ENCODE data around the gene DYNLL1.
"Not testable (repeated sequence)": the region's sequence is repeated elsewhere in the genome, so short reads cannot be mapped to it uniquely, and the experiment has no call there.

DYNLL1 gene

DNA sequence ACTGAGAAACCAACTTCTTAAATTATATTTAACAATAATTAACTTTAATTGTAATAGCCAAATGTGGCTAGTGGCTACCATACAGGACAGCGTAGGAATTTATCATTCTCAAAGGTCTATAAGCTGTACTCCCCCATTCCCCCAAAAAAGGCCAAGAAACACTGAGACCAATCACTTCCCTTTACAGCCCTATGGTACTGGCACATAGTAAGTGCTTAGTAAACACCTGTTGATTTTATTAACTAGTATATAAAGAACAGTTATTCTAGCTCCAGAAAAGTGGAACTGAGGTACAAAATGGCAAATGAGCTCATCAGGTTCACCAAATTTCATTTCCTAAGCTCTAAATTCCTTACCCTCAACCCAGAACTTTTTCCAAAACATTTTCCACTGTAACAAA, 20.3 kb upstream of the DYNLL1 start:
- no peak for DNase-seq

GRCh38 chr12:120479458-120479857, 16.5 kb upstream of the DYNLL1 start:
- no peak for DNase-seq

DNA sequence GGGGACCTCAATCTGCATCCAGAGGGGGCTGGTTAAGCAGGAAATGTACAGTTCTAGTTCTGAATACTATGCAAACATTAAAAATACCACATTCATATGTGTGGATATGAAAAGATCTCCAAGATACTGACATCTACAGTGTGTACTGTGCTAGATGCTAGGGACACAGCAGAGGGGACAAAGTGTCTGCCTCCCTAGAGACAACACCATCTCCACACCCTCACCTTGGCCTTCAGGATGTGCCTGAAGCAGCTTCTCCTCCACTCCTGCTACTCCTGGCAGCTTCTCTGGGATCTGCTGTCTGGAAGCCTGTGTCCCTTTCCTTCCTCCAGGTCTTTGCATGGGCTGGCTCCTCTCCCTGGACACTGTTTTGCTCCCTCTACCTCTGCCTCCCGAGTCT, 15.7 kb upstream of the DYNLL1 start:
- DNase-seq: no peak

- no peak for DNase-seq
These were observed 14.7 kb upstream of the DYNLL1 start for GRCh38 chr12:120481022-120481767.

DNA sequence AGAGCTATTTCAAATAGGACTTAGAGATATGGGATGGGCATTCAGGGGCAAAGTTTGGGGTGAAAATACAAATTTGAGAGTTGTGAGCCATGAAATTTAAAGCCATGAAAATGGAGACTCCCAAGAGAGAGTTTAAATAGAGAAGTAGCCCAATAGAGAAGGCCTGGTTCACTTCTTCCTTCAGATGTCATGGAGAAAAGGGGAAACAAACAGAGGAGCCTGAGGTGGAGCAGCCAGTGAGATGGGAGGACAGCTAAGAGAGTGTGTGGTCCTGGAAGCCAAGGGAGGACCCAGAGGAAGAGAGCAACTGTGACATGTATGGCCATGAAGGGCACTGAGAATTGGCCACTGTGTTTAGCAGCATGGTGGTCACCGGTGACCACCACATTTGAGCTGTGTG, 12.3 kb upstream of the DYNLL1 start:
- no peak for DNase-seq

DNA sequence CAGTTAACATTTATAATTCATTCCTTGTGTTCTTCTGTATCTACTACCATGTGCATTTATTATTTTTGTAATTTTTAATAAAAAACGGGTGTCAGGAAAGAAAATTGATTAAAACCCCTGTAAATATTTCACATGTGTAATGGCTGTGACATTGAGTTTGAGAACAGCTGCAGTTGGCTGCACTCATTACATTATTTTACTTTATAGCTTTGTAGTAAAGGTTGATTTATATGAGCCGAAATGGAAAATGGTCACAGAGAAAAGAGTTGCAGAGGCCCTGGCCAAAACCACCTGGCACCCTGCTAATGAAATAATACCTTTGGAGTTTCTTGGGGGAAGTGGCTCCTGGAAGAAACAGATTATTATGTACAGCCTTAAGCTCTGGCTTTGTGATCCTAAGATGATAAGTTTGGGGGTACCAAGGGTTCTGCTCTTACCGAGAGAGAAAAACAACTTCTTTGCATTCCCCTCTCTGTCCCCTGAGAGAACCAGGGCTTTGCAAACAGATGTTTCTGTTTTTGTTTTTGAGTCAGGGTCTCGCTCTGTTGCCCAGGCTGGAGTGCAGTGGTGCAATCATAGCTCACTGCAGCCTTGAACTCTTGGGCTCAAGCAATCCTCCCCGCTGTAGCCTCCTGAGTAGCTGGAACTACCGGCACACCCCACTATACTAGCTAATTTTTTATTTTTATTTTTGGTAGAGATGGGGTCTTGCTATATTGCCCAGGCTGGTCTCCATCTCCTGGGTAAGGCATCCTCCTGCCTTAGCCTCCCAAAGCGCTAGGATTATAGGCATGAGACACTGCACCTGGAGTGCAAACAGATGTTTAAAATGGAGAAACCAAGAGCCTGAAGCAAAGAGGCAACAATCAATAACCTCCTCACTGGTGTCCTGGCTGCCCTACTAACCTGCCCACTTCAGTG, 9.7 kb upstream of the DYNLL1 start:
- no peak for DNase-seq

DNA sequence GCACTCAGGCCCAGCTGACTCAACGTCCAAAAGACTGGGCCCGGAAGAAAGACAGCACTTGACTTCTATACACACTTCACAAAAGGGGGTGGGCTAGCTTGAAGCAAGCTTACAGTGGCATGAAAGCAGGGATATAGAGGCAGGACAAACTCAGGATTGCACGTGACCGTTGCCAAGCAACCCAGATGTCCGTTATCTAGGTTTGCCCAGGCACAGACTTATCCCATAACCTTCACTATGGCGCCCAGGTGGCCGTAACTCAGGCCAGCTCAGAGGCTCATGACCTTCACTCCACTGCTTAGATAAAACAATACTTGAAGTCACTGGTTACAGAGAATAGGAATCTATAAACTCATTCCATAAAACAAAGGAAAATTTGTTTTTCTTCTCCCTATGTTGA, 8.4 kb upstream of the DYNLL1 start:
- DNase-seq: not testable (repeated sequence)

DNA sequence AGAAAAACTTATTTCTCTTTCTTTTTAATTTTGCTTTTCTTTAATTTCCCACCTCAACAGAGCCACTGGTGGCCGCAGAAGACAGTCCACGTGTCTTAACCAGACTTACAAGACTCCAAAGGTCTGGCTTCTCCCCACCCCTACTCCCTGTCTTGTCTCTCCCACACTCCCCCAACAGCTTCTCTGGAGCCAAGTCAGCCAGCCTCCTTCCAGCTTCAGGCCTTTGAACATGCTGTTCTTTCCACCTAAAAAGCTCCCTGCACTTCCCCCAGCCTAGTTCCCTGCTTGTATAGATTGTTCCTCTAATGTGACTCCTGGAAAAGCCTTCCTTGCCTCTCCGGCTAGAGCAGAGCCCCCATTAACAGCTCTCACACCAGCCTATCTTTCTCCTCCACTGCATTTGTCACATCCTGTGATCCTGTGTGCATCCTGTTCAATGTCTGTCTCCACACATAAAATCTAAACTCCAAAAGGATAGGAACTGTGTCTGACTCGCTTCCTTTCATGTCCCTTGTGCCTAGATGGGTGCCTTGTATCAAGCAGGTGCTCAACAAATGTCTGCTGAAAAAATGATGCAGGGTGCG, 7.8 kb upstream of the DYNLL1 start:
- no peak for DNase-seq

GRCh38 chr12:120489018-120489417, 6.9 kb upstream of the DYNLL1 start:
- DNase-seq: no peak

DNA sequence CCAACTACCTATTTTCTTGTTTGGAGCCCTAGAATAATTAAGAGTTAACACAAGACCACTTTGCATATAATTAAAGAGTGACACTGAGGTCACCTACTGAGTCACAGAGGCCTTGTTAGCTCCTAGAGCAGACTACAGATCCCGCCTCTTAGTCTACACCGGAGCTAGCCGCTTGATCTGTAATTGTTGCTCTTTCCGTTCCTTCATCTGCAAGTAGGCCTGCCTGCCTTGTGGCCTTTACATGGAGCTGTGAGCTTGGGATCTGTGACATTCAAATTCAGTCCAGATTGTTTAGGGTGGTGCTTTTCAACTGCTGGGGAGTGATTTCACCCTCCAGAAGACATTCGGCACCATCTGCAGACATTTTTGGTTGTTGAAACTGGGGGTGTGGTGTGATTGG, 5.6 kb upstream of the DYNLL1 start:
- DNase-seq: no peak

DNA sequence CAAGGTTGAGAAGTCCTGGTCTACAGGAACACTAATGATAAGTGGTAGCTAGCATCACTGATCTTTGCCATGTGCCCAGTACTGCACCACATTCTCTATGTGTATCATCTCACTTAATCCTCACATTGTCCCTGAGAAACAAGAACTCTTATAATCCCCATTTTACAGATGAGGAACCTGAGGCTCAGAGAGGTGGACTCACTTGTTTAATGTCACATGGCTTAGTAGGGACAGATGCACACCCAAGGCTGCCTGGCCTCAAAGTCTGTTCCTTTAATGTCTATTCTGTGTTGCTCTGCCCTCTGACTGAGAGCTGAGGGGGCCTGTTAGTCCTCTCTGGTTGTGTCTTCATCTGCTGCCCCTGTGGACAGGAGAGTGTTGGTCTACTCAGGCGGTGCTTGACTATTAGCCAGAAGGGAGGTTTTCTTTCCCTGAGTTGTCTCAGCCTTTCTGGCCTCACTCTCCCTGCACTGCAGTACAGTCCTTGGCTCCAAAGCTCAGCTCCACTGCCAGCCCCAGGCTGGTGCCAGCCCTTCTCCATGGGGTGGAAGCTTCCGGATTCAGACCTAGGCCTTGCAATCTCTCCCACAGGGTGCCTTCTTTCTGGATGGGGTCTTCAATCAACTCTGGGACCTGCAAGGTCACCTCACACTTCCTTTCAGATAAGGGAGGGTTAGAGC, 4.9 kb upstream of the DYNLL1 start:
- no peak for DNase-seq

- no peak for DNase-seq
These were observed 655 bp upstream of the DYNLL1 start for GRCh38 chr12:120495186-120495730.

DNA sequence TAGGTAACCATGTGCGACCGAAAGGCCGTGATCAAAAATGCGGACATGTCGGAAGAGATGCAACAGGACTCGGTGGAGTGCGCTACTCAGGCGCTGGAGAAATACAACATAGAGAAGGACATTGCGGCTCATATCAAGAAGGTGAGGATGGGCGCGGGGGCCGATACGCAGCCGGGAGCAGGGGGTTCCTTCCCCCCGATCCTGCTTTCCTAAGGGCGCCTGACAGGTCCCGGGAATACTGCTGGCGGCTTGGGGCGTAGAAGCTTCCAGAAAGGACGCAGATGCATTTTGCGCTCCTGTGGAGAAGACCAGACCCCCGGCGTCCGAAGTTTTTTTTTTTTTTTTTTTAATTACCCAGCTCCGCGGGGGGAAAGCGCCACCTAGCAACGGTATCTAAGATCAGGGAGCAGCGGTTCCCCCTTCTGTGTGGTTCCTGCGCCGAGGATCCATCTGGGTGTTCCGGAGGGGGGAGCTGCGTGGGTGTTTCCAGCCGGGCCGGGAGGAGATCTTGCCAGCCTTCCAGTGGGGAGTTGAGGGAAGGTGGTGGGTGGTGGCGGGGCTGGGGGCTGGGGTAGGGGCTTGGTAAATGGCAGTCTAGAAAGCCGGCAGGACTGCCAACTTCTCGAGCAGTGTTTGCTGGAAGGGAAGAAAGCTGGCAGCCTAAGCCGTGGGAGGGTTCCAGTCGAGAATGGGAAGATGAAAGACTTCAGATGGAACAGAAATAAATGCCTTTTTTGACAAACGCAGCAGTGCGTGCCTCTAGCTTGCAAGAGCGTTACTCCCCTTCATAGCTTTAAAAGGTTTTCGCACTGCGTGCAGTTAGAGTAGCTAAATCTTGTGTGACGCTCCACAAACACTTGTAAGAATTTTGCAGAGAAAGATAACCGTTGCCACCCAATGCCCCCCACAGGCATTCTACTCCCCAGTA, 764 bp downstream of the DYNLL1 start:
- DNase-seq: peak; percentile 45

DNA sequence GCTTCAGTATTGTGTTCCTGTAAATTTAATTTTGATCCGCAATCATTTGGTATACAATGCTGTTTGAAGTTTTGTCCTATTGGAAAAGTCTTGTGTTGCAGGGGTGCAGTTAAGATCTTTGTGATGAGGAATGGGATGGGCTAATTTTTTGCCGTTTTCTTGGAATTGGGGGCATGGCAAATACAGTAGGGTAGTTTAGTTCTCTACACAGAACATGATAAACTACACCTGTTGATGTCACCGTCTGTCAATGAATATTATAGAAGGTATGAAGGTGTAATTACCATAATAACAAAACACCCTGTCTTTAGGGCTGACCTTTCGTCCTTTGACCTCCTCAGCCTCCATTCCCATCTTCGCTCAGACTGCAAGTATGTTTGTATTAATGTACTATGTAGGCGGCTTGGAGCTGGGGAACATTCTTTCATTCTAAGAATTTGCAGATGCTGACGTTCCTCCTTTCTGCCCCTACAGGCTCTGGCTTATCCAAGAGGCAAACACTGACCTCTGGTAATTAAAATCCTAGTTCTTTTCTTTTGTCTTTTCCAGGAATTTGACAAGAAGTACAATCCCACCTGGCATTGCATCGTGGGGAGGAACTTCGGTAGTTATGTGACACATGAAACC, 1.7 kb downstream of the DYNLL1 start:
- DNase-seq: no peak

DNA sequence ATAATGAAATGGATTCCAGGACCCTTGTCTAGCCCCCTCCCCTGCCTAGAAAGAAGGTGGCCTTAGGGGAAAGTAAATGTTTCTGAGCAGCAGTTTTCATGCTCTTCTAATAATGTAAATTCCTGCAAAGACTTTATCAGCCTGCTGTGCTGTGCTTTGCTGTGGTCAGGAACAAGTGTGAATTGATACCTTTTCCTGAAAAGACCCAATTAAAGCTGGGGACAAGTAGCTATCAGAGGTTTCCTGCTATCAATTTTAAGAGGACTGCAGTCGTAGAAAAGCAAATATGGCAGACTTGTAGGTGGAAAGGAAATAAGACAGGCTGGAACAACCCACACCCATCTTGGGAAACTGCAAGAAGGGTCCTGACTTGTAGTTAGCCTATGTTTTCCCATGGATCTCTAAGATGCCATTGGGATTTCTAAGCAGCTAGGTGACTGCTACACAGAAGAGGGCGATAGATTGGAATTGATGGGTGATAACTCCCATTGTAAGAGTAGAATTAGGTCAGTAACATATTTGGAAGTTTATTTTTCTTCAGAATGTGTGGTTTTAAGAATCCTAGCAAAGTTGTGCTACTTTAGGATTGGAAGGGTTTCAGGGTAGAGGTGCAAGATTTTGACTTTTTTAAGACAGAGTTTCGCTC, 3.1 kb downstream of the DYNLL1 start:
- no peak for DNase-seq

DNA sequence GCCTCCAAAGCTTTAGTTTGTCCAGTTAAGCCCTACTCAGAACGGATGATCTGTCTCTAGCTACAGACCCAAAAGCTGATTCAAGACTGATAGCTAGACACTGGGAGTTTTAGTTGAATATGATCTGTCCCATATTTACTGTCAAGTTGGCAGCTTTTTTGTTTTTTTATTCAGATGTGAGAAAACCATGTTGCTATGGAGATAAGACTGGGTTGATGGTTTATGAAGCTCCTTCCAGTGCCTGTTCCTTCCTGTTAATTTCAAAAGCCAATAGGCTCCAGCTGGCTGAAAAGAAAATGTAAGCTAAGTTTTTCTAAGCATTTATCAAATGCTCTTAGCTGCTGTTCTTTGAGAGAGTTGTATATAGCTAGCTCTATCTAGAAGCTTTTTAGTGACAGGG, 4.7 kb downstream of the DYNLL1 start:
- DNase-seq: no peak

GRCh38 chr12:120504587-120504986, 8.7 kb downstream of the DYNLL1 start:
- DNase-seq: no peak

GRCh38 chr12:120508537-120508936, 12.6 kb downstream of the DYNLL1 start:
- no peak for DNase-seq

DNA sequence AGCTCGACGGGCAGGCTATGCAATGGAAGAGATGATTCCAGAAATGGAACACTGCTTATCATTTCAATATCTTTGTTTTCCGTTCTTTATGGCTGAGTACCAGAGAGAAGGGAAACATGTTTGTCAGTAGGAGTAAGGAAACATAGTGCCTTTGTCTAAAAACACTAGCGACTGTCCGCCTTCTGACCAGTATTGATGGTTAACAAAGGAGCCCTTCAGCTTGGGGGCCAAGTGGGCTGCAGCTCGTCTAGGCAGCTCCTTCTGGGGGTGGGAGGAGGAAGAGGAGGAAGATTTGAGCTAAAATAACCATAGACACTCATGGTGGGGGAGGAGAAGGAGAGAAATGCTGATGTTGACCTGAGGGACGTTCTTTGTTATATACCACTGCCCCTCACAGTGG, 18.1 kb downstream of the DYNLL1 start:
- no peak for DNase-seq

DNA sequence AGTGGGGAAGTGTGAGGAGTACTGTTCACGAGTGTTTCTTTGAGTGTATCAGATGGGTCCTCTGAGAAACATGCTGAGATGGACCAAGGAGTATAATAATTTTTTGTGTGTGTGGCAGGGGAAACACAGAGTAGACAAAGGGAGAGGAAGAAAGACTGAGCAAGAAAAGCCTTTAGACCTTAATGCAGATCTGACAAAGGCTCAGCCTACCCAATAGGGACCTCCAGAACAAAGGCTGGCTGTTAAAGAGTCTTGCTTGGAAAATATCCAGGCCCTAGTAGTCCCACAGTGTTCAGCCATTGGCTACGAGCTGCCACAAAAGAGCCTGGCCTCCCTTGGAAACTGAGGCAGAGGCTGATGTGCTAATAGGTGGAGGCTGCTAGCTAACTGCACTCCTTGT, 19.6 kb downstream of the DYNLL1 start:
- DNase-seq: no peak

- DNase-seq: not testable (repeated sequence)
These were observed 23.4 kb downstream of the DYNLL1 start for GRCh38 chr12:120519324-120519723.
